Hair follicle dermal papilla cell (primary cell): ENCODE results near the gene PFKL. TPM values are rescaled to one million over a fixed set of nuclear protein-coding genes. Genes with fewer than 3 reads are reported as not detected.

Experiments used
- total RNA-seq: library from RNA; depleted of rRNA; stranded (reverse); fragments of >200 nt; gene quantifications from 2 replicates; pipeline ENCODE4 v1.2.3, GENCODE V29; 2012

The PFKL gene
- total RNA-seq: 141 and 151 TPM in 2 replicates

DNA sequence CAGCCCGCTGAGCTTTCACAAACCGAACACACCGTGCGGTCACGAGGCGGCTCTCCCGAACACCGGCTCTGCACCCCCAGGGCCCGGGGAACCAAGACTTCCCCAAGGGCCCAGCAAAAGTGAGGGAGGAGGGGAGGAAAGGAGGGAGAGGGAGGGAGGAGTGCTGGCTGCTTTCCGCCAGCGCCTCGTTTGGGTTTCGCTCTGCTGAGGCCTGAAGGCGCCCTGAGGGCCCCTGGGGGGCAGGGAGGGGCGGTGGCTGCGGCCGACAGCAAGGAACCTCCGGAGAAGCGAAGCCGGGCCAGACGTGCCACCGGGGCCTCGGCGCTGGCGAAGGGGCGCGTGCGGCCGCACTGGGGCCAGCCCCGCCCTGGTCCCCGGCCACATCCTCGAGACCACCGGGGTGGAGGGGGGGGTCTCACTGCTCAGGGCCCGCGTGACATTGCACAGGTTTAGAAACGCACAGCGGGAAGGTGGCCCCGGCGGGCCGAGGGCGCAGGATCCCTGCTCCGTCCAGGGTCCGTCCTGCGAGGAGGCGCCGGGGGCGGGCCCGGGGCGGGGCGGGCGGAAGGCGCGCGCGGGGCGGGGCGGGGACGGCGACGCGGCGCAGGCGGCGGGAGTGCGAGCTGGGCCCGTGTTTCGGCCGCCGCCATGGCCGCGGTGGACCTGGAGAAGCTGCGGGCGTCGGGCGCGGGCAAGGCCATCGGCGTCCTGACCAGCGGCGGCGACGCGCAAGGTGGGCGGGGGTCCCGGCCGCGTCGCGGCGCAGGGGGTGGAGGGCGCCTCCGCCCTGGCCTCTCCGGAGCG, at the start of gene PFKL:
Gene PFKL, plus strand, starts transcription at position 596 of the 804 bp plus-strand sequence. Its CDS starts 53 bp downstream, at position 649.

DNA sequence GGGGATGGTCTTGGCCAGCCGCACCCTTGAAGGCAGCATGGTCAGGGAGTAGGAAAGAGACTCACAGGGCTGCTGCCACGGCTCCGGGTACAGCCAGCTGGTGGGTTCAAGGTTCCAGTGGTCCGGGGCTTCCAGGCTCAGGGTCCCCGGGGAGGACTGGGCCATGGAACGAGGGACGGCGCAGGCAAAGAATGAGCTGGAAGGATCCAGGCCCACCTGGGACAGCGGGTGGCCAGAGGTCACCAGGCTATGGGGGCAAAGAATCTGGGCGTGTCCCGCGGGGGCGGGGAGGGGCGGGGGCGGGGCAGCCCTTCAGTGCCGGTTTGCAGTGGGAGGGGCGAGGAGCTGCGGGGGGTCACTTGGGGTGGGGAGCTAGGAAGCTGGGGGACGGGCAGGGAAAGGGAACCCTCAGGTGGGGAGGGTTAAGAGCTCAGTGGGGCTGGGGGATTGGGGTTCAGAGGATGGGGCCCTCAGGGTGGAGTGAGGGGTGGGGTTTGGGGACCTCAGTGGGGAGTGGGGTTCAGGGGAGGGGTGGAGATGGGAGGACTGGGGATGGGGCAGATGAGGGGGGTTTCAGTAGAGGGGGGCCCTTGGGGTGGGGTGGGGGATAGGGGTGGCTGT, 38.1 kb upstream of the PFKL start, which contains the start of gene DNMT3L:
Gene DNMT3L, minus strand, starts transcription at position 223 of the 621 bp plus-strand sequence. CDS start 638 bp downstream, outside the sequence.

DNA sequence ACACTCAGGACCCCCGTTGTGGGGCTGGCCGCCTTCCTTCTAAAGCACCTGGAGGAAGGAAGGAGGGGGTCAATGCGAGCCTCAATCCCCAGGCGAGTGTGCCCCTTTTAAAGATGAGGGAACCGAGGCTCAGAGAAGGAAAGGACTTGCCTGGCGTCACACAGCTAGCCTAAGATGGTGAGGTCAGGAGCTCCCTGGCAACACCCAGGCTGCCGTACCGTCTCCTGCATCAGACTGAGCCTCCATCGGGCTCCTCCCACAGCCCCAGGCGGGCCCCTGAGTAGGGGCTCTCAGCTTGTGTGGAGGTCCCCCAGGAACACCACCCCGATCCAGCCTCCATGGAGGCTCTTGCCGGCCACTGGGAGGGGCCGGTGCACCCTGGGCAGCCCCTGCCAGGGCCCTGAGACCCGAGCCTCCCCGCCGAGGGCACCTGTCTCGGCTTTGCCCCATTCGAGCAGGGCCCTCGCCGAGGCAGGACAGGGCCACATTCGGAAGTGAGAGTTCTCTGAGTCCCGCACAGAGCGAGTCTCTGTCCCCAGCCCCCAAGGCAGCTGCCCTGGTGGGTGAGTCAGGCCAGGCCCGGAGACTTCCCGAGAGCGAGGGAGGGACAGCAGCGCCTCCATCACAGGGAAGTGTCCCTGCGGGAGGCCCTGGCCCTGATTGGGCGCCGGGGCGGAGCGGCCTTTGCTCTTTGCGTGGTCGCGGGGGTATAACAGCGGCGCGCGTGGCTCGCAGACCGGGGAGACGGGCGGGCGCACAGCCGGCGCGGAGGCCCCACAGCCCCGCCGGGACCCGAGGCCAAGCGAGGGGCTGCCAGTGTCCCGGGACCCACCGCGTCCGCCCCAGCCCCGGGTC, 14.5 kb upstream of the PFKL start, which contains the start of gene AIRE:
Gene AIRE, plus strand, starts transcription at position 739 of the 855 bp plus-strand sequence. CDS start 131 bp downstream, outside the sequence.

GRCh38 chr21:44338971-44339910, 39.4 kb downstream of the PFKL start, which contains the start of gene CFAP410:
TSS of gene CFAP410 (minus strand) at chr21:44339390. CDS start at chr21:44339194, 196 bp downstream.

GRCh38 chr21:44353191-44353970, 53.5 kb downstream of the PFKL start, which contains the start of gene TRPM2:
TSS of gene TRPM2 (plus strand) at chr21:44353621. CDS start at chr21:44353701, 80 bp downstream.

Other genes starting within 250 kb of the PFKL start
- 5.0 and 6.4 TPM in 2 replicates for gene PWP2, start 192.7 kb upstream of the PFKL start, total RNA-seq
- gene GATD3, start 166.4 kb upstream of the PFKL start, total RNA-seq: 6.9 and 8.9 TPM in 2 replicates
- under 0.01 TPM in 1 of 2 replicates, not detected in the other for gene ICOSLG, start 59.1 kb upstream of the PFKL start, total RNA-seq
- gene DNMT3L, start 38.2 kb upstream of the PFKL start, total RNA-seq: not detected in 2 replicates
- not detected in 2 replicates for gene AIRE, start 14.2 kb upstream of the PFKL start, total RNA-seq
- 20.1 and 23.9 TPM in 2 replicates for gene CFAP410, start 39.3 kb downstream of the PFKL start, total RNA-seq
- under 0.01 TPM in 1 of 2 replicates, not detected in the other for gene TRPM2, start 53.6 kb downstream of the PFKL start, total RNA-seq
- 1.3 and 1.5 TPM in 2 replicates for gene LRRC3, start 155.5 kb downstream of the PFKL start, total RNA-seq
- not detected in 2 replicates for gene KRTAP10-1, start 240.1 kb downstream of the PFKL start, total RNA-seq